ENCODE results near the gene BRF1. TPM values are rescaled to one million over a fixed set of nuclear protein-coding genes. Genes with fewer than 3 reads are reported as not detected.
"Not testable (repeated sequence)": the region's sequence is repeated elsewhere in the genome, so short reads cannot be mapped to it uniquely, and the experiment has no call there.

The BRF1 gene
- total RNA-seq, 1 donor from 2014 or later: 47.7 TPM

- H3K27ac Mint-ChIP-seq: peak overlapping the region; percentile 94
- no peaks in the 10 kb centered on the region for H3K9me3 Mint-ChIP-seq
- no peaks in the 10 kb centered on the region for H3K27me3 Mint-ChIP-seq
- H3K36me3 Mint-ChIP-seq: peaks cover 4% of the 10 kb centered on the region
- H3K4me1 Mint-ChIP-seq (ENCODE audit: unreplicated experiment): peaks cover 15% of the 10 kb centered on the region
- DNase-seq (ENCODE audit: extremely low spot score, unreplicated experiment): no peak
- no peak for TF ChIP-seq CTCF (conservative IDR thresholded peaks at IDR 0.05)
- H3K4me3 Mint-ChIP-seq: peak overlapping the region; percentile 91
Observed at GRCh38 chr14:105299654-105300541, 903 bp downstream of the BRF1 start.

GRCh38 chr14:105297311-105297710, 3.5 kb downstream of the BRF1 start:
- H3K27ac Mint-ChIP-seq; H3K36me3 Mint-ChIP-seq; DNase-seq (ENCODE audit: extremely low spot score, unreplicated experiment); H3K9me3 Mint-ChIP-seq; H3K27me3 Mint-ChIP-seq; H3K4me3 Mint-ChIP-seq: not testable (repeated sequence)
- peaks cover 20% of the 10 kb centered on the region for H3K4me1 Mint-ChIP-seq (ENCODE audit: unreplicated experiment)

- Mint-ChIP-seq H3K4me3 (no peak overlapping the region), H3K27ac (peak overlapping the region; percentile 48)
Observed at GRCh38 chr14:105294142-105294597, 6.6 kb downstream of the BRF1 start.

GRCh38 chr14:105292826-105293711, 7.7 kb downstream of the BRF1 start:
- Mint-ChIP-seq H3K27ac (no peak overlapping the region), H3K4me1 (ENCODE audit: unreplicated experiment) (peaks cover 11% of the 10 kb centered on the region), H3K9me3 (no peaks in the 10 kb centered on the region), H3K27me3 (no peaks in the 10 kb centered on the region), H3K36me3 (peaks cover 4% of the 10 kb centered on the region), H3K4me3 (no peak overlapping the region)
- no peak for TF ChIP-seq CTCF (conservative IDR thresholded peaks at IDR 0.05)
- no peak for DNase-seq (ENCODE audit: extremely low spot score, unreplicated experiment)

More at GRCh38 chr14:105294142-105294597, 6.6 kb downstream of the BRF1 start:
- no peak for DNase-seq (ENCODE audit: extremely low spot score, unreplicated experiment)
- TF ChIP-seq CTCF (conservative IDR thresholded peaks at IDR 0.05): no peak
- Mint-ChIP-seq H3K4me1 (ENCODE audit: unreplicated experiment) (peaks cover 15% of the 10 kb centered on the region), H3K36me3 (peaks cover 4% of the 10 kb centered on the region), H3K27me3 (no peaks in the 10 kb centered on the region), H3K9me3 (no peaks in the 10 kb centered on the region)

- Mint-ChIP-seq H3K36me3 (peaks cover 5% of the 10 kb centered on the region), H3K27ac (no peak overlapping the region), H3K9me3 (no peaks in the 10 kb centered on the region), H3K4me3 (no peak overlapping the region), H3K27me3 (no peaks in the 10 kb centered on the region), H3K4me1 (ENCODE audit: unreplicated experiment) (peaks cover 14% of the 10 kb centered on the region)
- no peak for DNase-seq (ENCODE audit: extremely low spot score, unreplicated experiment)
- peak; percentile 37 for TF ChIP-seq CTCF (conservative IDR thresholded peaks at IDR 0.05)
Observed at GRCh38 chr14:105290621-105291346, 10.0 kb downstream of the BRF1 start.

GRCh38 chr14:105288936-105289335, 11.9 kb downstream of the BRF1 start:
- H3K36me3 Mint-ChIP-seq; H3K27me3 Mint-ChIP-seq; H3K9me3 Mint-ChIP-seq; H3K4me1 Mint-ChIP-seq (ENCODE audit: unreplicated experiment); H3K4me3 Mint-ChIP-seq; DNase-seq (ENCODE audit: extremely low spot score, unreplicated experiment): not testable (repeated sequence)
- peak overlapping the region; percentile 53 for H3K27ac Mint-ChIP-seq
